H9 (cell line): Measurements from ENCODE around the gene DLX1. TPM values are rescaled to one million over a fixed set of nuclear protein-coding genes. Genes with fewer than 3 reads are reported as not detected.

ENCODE experiments used
- DNase-seq: peaks from one replicate; pipeline ENCODE4 v3.0.0-alpha.2; 2017
- H2AFZ ChIP-seq: one replicate; pipeline ENCODE4 v1.6.1; 2013; ENCODE audit warnings: mild to moderate bottlenecking, low read length, control low read depth, moderate library complexity
- H2AK5ac ChIP-seq: 2 replicates; pipeline ENCODE4 v1.6.1; 2013; ENCODE audit warnings: low read length, control low read depth, mixed read lengths; ENCODE audit not compliant: insufficient read length
- H2BK120ac ChIP-seq: one replicate; pipeline ENCODE4 v1.6.1; 2013; ENCODE audit warnings: low read depth, mild to moderate bottlenecking, low read length, control low read depth, inconsistent platforms; ENCODE audit not compliant: poor library complexity, severe bottlenecking
- H2BK12ac ChIP-seq: 2 replicates; pipeline ENCODE4 v1.6.1; 2013; ENCODE audit warnings: low read length, control low read depth, mixed read lengths, low read depth; ENCODE audit not compliant: insufficient read length
- H2BK15ac ChIP-seq: 2 replicates; pipeline ENCODE4 v1.6.1; 2013; ENCODE audit warnings: low read depth, low read length, control low read depth
- H2BK20ac ChIP-seq: one replicate; pipeline ENCODE4 v1.6.1; 2013; ENCODE audit warnings: low read depth, mild to moderate bottlenecking, low read length, control low read depth, inconsistent platforms; ENCODE audit not compliant: poor library complexity, severe bottlenecking
- H2BK5ac ChIP-seq: 2 replicates; pipeline ENCODE4 v1.6.1; 2013; ENCODE audit warnings: low read length, control low read depth, mixed read lengths; ENCODE audit not compliant: insufficient read length
- H3K14ac ChIP-seq: 2 replicates; pipeline ENCODE4 v1.6.1; 2013; ENCODE audit warnings: low read length, control low read depth; ENCODE audit not compliant: insufficient read depth
- H3K18ac ChIP-seq: 2 replicates; pipeline ENCODE4 v1.6.1; 2013; ENCODE audit warnings: low read depth, mild to moderate bottlenecking, mixed read lengths, low read length, control low read depth; ENCODE audit not compliant: insufficient read length
- H3K23ac ChIP-seq: 2 replicates; pipeline ENCODE4 v1.6.1; 2013; ENCODE audit warnings: low read length, control low read depth, mixed read lengths, low read depth; ENCODE audit not compliant: insufficient read length
- H3K23me2 ChIP-seq: 2 replicates; pipeline ENCODE4 v1.6.1; 2013; ENCODE audit warnings: low read depth, mild to moderate bottlenecking, mixed read lengths, low read length, control low read depth; ENCODE audit not compliant: insufficient read length, poor library complexity, severe bottlenecking
- H3K27ac ChIP-seq: 2 replicates; pipeline ENCODE4 v1.5.1; 2013; ENCODE audit warnings: low read length, control low read depth, mixed read lengths, low read depth; ENCODE audit not compliant: insufficient read length
- H3K27me3 ChIP-seq: 2 replicates; pipeline ENCODE4 v1.6.1; 2013; ENCODE audit warnings: low read length, control low read depth, inconsistent platforms; ENCODE audit not compliant: insufficient read depth
- H3K4ac ChIP-seq: 2 replicates; pipeline ENCODE4 v1.6.1; 2013; ENCODE audit warnings: low read depth, mild to moderate bottlenecking, control low read depth, inconsistent platforms, low read length, moderate library complexity
- H3K4me1 ChIP-seq: 2 replicates; pipeline ENCODE4 v1.6.1; 2013; ENCODE audit warnings: low read length, control low read depth, inconsistent platforms; ENCODE audit not compliant: insufficient read depth
- H3K4me2 ChIP-seq: 2 replicates; pipeline ENCODE4 v1.6.1; 2013; ENCODE audit warnings: low read length, control low read depth, mixed read lengths; ENCODE audit not compliant: insufficient read length, insufficient read depth
- H3K56ac ChIP-seq: 2 replicates; pipeline ENCODE4 v1.6.1; 2013; ENCODE audit warnings: low read depth, mild to moderate bottlenecking, mixed read lengths, low read length, control low read depth; ENCODE audit not compliant: insufficient read length
- H3K79me1 ChIP-seq: 2 replicates; pipeline ENCODE4 v1.6.1; 2013; ENCODE audit warnings: low read depth, mild to moderate bottlenecking, moderate library complexity, low read length, control low read depth, inconsistent platforms; ENCODE audit not compliant: insufficient read depth, poor library complexity, severe bottlenecking
- H3K79me2 ChIP-seq: 2 replicates; pipeline ENCODE4 v1.6.1; 2013; ENCODE audit warnings: low read length, control low read depth, inconsistent platforms; ENCODE audit not compliant: insufficient read depth
- H3K9ac ChIP-seq: 2 replicates; pipeline ENCODE4 v1.6.1; 2013; ENCODE audit warnings: low read length, control low read depth, mixed read lengths; ENCODE audit not compliant: insufficient read length; ENCODE audit errors: extremely low read depth
- H3K9me3 ChIP-seq: one replicate; pipeline ENCODE4 v1.6.1; 2013; ENCODE audit warnings: low read depth, low read length, inconsistent platforms; ENCODE audit not compliant: control insufficient read depth
- H3T11ph ChIP-seq: one replicate; pipeline ENCODE4 v1.6.1; 2013; ENCODE audit warnings: mild to moderate bottlenecking, low read length, control low read depth, inconsistent platforms
- H4K20me1 ChIP-seq: one replicate; pipeline ENCODE4 v1.6.1; 2013; ENCODE audit not compliant: control insufficient read depth, insufficient read length, insufficient read depth
- H4K5ac ChIP-seq: 2 replicates; pipeline ENCODE4 v1.6.1; 2013; ENCODE audit warnings: low read depth, mild to moderate bottlenecking, mixed read lengths, low read length, control low read depth; ENCODE audit not compliant: insufficient read length
- H4K8ac ChIP-seq: replicated peaks from 2 replicates; pipeline ENCODE4 v1.6.1; 2013; ENCODE audit warnings: low read length, control low read depth, mixed read lengths, low read depth; ENCODE audit not compliant: insufficient read length
- H4K91ac ChIP-seq: 2 replicates; pipeline ENCODE4 v1.6.1; 2013; ENCODE audit warnings: low read depth, mild to moderate bottlenecking, moderate library complexity, mixed read lengths, low read length, control low read depth; ENCODE audit not compliant: insufficient read length
- H3K27ac Mint-ChIP-seq, 3 experiments: 2 replicates in 2 of 3; 3 replicates in 1 of 3; pipeline ENCODE4 v1.8.0; 2020 to 2021; ENCODE audit warnings: mixed read lengths in 3 of 3, mild to moderate bottlenecking in 1 of 3, moderate library complexity in 1 of 3
- H3K27me3 Mint-ChIP-seq: 2 replicates; pipeline ENCODE4 v1.8.0; 2021; ENCODE audit warnings: low read depth, mild to moderate bottlenecking, moderate library complexity, mixed read lengths
- H3K36me3 Mint-ChIP-seq, 3 experiments: 2 replicates in 2 of 3; 3 replicates in 1 of 3; pipeline ENCODE4 v1.8.0; 2020 to 2021; ENCODE audit warnings: low read depth in 3 of 3, mixed read lengths in 3 of 3; ENCODE audit not compliant: insufficient read depth in 1 of 3
- H3K4me1 Mint-ChIP-seq, 2 experiments: 2 replicates each; pipeline ENCODE4 v1.8.0; 2020; ENCODE audit warnings: mixed read lengths in 2 of 2
- H3K4me3 Mint-ChIP-seq, 2 experiments: 2 replicates in 1 of 2; 3 replicates in 1 of 2; pipeline ENCODE4 v1.8.0; 2020 to 2021; ENCODE audit warnings: mild to moderate bottlenecking in 2 of 2, mixed read lengths in 2 of 2, moderate library complexity in 1 of 2
- H3K9me3 Mint-ChIP-seq, 2 experiments: 2 replicates in 1 of 2; 3 replicates in 1 of 2; pipeline ENCODE4 v1.8.0; 2020; ENCODE audit warnings: mild to moderate bottlenecking in 2 of 2, mixed read lengths in 2 of 2, moderate library complexity in 1 of 2
- WGBS: extraction: QIAGEN DNeasy Blood & Tissue Kit; methylation state at CpG from one replicate; pipeline ENCODE4 v1.1.7; 2013; ENCODE audit warnings: missing lambda C conversion rate, low lambda C conversion rate, mixed read lengths; ENCODE audit not compliant: insufficient read length; ENCODE audit errors: extremely low coverage; 5-methylcytosine and 5-hydroxymethylcytosine counted together
- total RNA-seq: library from RNA; stranded (reverse); gene quantifications from 2 replicates; pipeline ENCODE4 v1.2.1, GENCODE V29; 2021
- TF ChIP-seq, protein P1 (sequence below): fragments of 200-600 bp; sonication (generic); conservative IDR thresholded peaks from 3 replicates; pipeline ENCODE4 v1.8.0; 2021; ENCODE audit warnings: antibody characterized with exemption, mild to moderate bottlenecking

Gene DLX1
- total RNA-seq, 1 experiment from 2014 or later: not detected

GRCh38 chr2:172052000-172052983 lies 33.0 kb upstream of the DLX1 start:
- Histone ChIP-seq H2AFZ (no peak overlapping the region), H3K79me2 (no peaks in the 10 kb centered on the region), H2BK15ac (no peak overlapping the region), H3K14ac (no peak overlapping the region), H3K4ac (no peak overlapping the region), H3K23ac (no peak overlapping the region), H3K9ac (no peak overlapping the region), H4K5ac (no peak overlapping the region), H3T11ph (no peak overlapping the region), H2BK120ac (no peak overlapping the region), H3K23me2 (no peaks in the 10 kb centered on the region), H2BK20ac (no peak overlapping the region), H3K56ac (no peak overlapping the region), H3K4me1 (no peaks in the 10 kb centered on the region), H3K9me3 (no peaks in the 10 kb centered on the region), H3K4me2 (no peak overlapping the region), H2BK5ac (no peak overlapping the region), H3K27ac (no peak overlapping the region), H3K79me1 (no peaks in the 10 kb centered on the region), H3K27me3 (no peaks in the 10 kb centered on the region), H3K18ac (no peak overlapping the region), H4K20me1 (no peaks in the 10 kb centered on the region), H2AK5ac (no peak overlapping the region), H4K8ac (no peak overlapping the region), H2BK12ac (no peak overlapping the region), H4K91ac (no peak overlapping the region)
- H3K4me1 Mint-ChIP-seq: no peaks in the 10 kb centered on the region
- no peaks in the 10 kb centered on the region for H3K27me3 Mint-ChIP-seq
- no peaks in the 10 kb centered on the region for H3K36me3 Mint-ChIP-seq
- H3K27ac Mint-ChIP-seq: no peak overlapping the region; a peak in 1 of 7 replicates
- H3K4me3 Mint-ChIP-seq: no peak overlapping the region
- no peak for DNase-seq
- no CpG with 5 or more reads among the region's 4 CpGs for WGBS
- TF ChIP-seq, protein P1, sequence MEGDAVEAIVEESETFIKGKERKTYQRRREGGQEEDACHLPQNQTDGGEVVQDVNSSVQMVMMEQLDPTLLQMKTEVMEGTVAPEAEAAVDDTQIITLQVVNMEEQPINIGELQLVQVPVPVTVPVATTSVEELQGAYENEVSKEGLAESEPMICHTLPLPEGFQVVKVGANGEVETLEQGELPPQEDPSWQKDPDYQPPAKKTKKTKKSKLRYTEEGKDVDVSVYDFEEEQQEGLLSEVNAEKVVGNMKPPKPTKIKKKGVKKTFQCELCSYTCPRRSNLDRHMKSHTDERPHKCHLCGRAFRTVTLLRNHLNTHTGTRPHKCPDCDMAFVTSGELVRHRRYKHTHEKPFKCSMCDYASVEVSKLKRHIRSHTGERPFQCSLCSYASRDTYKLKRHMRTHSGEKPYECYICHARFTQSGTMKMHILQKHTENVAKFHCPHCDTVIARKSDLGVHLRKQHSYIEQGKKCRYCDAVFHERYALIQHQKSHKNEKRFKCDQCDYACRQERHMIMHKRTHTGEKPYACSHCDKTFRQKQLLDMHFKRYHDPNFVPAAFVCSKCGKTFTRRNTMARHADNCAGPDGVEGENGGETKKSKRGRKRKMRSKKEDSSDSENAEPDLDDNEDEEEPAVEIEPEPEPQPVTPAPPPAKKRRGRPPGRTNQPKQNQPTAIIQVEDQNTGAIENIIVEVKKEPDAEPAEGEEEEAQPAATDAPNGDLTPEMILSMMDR: no peak
- H3K9me3 Mint-ChIP-seq: no peaks in the 10 kb centered on the region
